SJSA1 (cell line): ENCODE data around the gene TENM4. TPM values are rescaled to one million over a fixed set of nuclear protein-coding genes. Genes with fewer than 3 reads are reported as not detected.
A peak's percentile ranks its signal among the peaks of the same experiment; 100 is the strongest.

Experiments
- DNase-seq, 2 experiments: peaks; one replicate each; pipeline ENCODE4 v3.0.0-alpha.2; 2015 to 2020; ENCODE audit warnings: low spot score in 2 of 2, low read depth in 1 of 2
- H3K27ac ChIP-seq: fragments of 250-450 bp; sonication (Bioruptor Pico); 2 replicates; pipeline ENCODE4 v1.5.1; 2020; ENCODE audit warnings: mild to moderate bottlenecking, moderate library complexity
- H3K27me3 ChIP-seq: fragments of 250-450 bp; sonication (Bioruptor Pico); replicated peaks from 2 replicates; pipeline ENCODE4 v1.5.1; 2020; ENCODE audit warnings: mild to moderate bottlenecking, moderate library complexity
- H3K36me3 ChIP-seq: fragments of 250-450 bp; sonication (Bioruptor Pico); 2 replicates; pipeline ENCODE4 v1.5.1; 2020; ENCODE audit warnings: mild to moderate bottlenecking
- H3K4me1 ChIP-seq: fragments of 250-450 bp; sonication (Bioruptor Pico); replicated peaks from 2 replicates; pipeline ENCODE4 v1.6.1; 2021; ENCODE audit warnings: mild to moderate bottlenecking
- H3K4me3 ChIP-seq: fragments of 250-450 bp; sonication (Bioruptor Pico); 2 replicates; pipeline ENCODE4 v1.5.1; 2020; ENCODE audit warnings: mild to moderate bottlenecking
- H3K9me3 ChIP-seq: fragments of 250-450 bp; sonication (Bioruptor Pico); replicated peaks from 2 replicates; pipeline ENCODE4 v1.5.1; 2020; ENCODE audit warnings: mild to moderate bottlenecking
- total RNA-seq: library from RNA; depleted of rRNA; stranded (reverse); fragments of >200 nt; shearing (Covaris generic); gene quantifications from 2 replicates; pipeline ENCODE4 v1.2.3, GENCODE V29; 2014

The TENM4 gene
- total RNA-seq, 1 experiment from 2014 or later = not detected

DNA sequence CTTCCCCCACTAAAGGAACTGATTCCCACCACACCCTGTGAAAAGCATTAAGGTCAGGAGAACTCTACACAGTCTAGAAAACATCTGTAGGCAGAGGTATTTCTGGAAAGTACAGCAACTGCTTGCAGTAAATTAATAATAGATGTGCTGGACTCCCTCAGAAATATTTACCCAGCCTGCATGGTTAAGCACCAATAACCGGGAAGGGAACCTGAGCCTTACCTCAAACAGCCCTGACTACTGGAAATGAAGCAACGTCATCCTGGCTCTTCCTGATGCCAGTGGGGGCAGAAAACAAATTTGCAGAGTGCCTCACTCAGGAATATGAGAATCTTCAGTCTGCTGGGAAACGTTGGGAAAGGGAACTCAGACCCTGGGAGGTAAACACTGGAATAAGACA is 318.1 kb downstream of the TENM4 start:
- no peak overlapping the region for H3K27ac ChIP-seq
- no peaks in the 10 kb centered on the region for H3K4me1 ChIP-seq
- H3K27me3 ChIP-seq = no peaks in the 10 kb centered on the region
- H3K9me3 ChIP-seq = no peaks in the 10 kb centered on the region
- H3K4me3 ChIP-seq = no peak overlapping the region
- no peaks in the 10 kb centered on the region for H3K36me3 ChIP-seq
- no peak for DNase-seq

- no peaks in the 10 kb centered on the region for H3K9me3 ChIP-seq
- H3K27me3 ChIP-seq = no peaks in the 10 kb centered on the region
- H3K27ac ChIP-seq = no peak overlapping the region
- no peaks in the 10 kb centered on the region for H3K36me3 ChIP-seq
- DNase-seq = no peak
- H3K4me3 ChIP-seq = no peak overlapping the region
- H3K4me1 ChIP-seq = no peaks in the 10 kb centered on the region
Measured at GRCh38 chr11:79121351-79121750, 319.5 kb downstream of the TENM4 start.

DNA sequence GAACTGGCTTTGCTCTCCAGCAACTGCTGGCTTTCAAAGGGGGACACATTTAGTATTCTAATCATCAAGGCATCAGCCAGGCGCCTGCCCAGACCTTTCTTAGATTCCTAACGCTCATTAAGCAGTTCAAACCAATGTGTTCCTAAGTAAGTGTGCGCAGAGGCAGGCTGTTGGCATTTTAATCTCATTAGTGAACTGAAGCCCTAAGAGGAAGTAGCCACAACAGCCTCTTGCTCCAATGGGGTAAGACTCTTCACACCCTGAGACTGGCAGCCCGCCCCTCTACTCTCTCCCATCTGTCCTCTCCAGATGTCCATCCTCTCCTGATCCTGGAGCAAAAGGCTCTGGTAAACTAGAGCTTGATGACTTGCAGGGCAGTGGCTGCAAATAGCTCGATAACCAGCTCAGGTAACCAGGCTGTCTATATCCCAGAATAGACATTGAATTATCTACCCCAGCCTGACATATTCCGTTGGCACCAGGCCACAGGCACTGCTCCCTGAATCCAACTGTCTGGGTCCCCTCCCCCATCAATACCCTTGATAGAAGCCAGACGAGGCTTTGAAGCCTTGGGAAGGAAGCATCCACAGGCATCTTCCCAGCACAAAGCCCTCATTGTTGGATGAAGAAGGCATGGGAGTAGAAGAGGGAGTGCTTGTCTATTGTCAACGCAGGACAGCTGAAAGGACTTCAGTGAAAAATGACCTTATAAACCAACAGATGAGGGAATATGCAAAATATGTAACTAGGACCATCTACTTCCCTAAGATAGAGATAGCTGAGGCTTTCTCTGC is 321.1 kb downstream of the TENM4 start:
- Histone ChIP-seq H3K4me3 (no peak overlapping the region), H3K27me3 (no peaks in the 10 kb centered on the region), H3K27ac (no peak overlapping the region), H3K36me3 (no peaks in the 10 kb centered on the region), H3K4me1 (no peaks in the 10 kb centered on the region), H3K9me3 (no peaks in the 10 kb centered on the region)
- DNase-seq = no peak

GRCh38 chr11:79117488-79117887 is 323.3 kb downstream of the TENM4 start:
- DNase-seq = no peak
- H3K4me3 ChIP-seq = no peak overlapping the region

DNA sequence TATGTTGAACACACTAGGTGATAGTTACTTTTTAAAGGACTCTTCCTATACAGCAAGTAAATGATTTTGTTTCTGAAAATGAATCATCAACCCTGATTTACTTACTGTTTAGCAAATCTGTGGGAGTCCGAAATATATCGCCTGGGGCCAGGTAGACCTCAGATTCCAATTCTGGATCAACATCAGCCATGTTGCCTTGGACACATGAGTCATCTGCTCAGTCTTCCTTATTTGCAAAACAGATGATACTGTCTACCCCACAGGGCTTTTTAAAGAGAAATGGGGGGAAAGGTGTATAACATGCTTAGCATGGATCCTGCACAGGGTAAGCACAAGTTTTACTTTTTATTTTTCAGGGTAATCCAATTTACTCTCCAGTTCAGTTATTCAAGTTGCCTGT is 324.2 kb downstream of the TENM4 start:
- no peaks in the 10 kb centered on the region for H3K4me1 ChIP-seq
- DNase-seq = no peak
- no peaks in the 10 kb centered on the region for H3K36me3 ChIP-seq
- no peaks in the 10 kb centered on the region for H3K27me3 ChIP-seq
- no peaks in the 10 kb centered on the region for H3K9me3 ChIP-seq
- H3K27ac ChIP-seq = no peak overlapping the region
- no peak overlapping the region for H3K4me3 ChIP-seq

More at GRCh38 chr11:79117488-79117887, 323.3 kb downstream of the TENM4 start:
- Histone ChIP-seq H3K4me1 (no peaks in the 10 kb centered on the region), H3K27me3 (no peaks in the 10 kb centered on the region), H3K9me3 (no peaks in the 10 kb centered on the region), H3K27ac (no peak overlapping the region), H3K36me3 (no peaks in the 10 kb centered on the region)

DNA sequence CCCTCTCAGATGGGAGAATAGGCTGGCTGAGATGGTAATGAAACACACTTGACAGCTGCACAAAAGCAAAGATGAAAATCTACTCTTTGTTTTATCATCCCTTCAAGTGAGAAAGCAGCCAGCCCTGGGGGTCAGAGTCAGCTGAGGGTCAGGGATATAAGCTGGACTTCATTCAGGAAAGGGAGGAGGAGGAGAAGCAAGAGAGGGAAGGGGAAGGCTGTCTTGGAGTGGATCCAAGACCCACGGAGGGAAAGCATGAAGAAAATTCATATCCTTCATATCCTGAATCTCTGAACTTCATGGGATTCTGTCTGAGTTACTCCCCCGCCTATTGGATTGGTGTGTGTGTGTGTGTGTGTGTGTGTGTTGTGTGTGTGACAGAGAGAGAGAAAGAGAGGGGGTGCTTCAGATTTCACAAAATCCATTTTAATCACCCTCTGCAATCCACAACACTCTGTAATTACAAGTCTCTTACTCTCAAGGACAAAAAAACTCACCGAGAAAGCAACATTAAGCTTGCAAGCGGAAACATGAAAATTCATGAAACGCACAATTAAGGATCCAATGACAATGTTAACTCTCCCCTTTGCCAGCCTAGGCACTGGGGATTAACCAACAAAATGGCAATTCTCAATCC is 327.7 kb downstream of the TENM4 start:
- Histone ChIP-seq H3K4me1 (no peaks in the 10 kb centered on the region), H3K4me3 (no peak overlapping the region), H3K27ac (no peak overlapping the region), H3K36me3 (no peaks in the 10 kb centered on the region), H3K9me3 (no peaks in the 10 kb centered on the region), H3K27me3 (no peaks in the 10 kb centered on the region)
- no peak for DNase-seq

DNA sequence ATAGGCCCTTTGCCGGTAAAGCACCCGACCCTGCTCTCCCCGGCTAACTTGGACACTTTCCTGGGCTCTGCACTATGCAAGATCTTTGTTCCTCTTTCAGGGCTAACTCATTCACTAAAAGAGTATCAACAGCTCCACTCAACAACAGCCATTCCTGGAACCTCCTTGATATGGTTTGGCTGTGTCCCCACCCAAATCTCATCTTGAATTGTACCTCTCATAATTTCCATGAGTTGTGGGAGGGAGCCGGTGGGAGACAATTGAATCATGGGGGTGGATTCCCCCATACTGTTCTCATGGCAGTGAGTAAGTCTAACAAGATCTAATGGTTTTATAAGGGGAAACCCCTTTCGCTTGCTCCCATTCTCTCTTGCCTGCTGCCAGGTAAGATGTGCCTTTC is 330.0 kb downstream of the TENM4 start:
- Histone ChIP-seq H3K9me3 (no peaks in the 10 kb centered on the region), H3K36me3 (no peaks in the 10 kb centered on the region), H3K27ac (no peak overlapping the region), H3K4me1 (no peaks in the 10 kb centered on the region), H3K27me3 (no peaks in the 10 kb centered on the region), H3K4me3 (no peak overlapping the region)
- no peak for DNase-seq

DNA sequence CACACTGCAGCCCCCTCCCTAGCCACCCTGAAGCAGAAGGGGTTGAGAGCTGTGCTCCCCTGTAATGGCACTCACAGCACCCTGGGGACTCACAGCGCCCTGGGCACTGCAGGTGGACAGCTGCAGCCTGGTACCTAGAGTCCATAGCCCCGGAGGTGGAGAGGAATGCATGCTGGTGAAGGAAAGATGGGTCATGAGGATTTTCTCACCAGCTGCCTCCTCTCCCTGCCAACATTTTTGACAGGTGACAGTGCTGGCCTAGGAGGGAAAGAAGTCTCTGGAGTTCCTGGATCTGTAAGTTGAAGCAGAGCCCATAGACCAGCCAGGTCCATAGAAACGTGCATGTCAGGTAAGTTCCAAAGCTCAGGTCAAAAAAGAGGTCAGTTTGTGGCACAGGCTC is 330.5 kb downstream of the TENM4 start:
- Histone ChIP-seq H3K4me3 (no peak overlapping the region), H3K27ac (no peak overlapping the region), H3K27me3 (no peaks in the 10 kb centered on the region), H3K9me3 (no peaks in the 10 kb centered on the region), H3K36me3 (no peaks in the 10 kb centered on the region), H3K4me1 (no peaks in the 10 kb centered on the region)
- no peak for DNase-seq

GRCh38 chr11:79108851-79109250 is 332.0 kb downstream of the TENM4 start:
- H3K4me3 ChIP-seq = no peak overlapping the region
- H3K9me3 ChIP-seq = no peaks in the 10 kb centered on the region
- H3K4me1 ChIP-seq = no peaks in the 10 kb centered on the region
- DNase-seq = no peak
- H3K36me3 ChIP-seq = no peaks in the 10 kb centered on the region
- H3K27ac ChIP-seq = no peak overlapping the region
- H3K27me3 ChIP-seq = no peaks in the 10 kb centered on the region

DNA sequence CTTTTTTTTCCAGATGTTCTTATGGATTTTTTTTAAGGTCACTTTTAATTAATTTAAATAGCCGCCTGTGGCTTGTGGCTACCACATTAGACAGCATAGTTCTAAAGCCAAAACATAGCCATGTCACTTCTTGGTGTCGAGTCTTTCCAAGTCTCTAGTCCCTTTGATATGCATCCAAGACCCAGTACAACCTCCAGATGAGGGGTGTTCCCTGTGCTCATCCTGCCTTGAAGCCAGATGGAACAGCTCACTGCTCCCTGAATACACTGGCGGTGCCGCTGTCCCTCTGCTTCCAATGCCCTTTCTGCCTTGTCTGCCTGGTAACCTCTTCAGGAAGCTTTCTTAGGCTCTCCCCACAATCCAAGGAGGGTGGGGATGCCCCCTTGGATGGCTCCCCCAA is 338.0 kb downstream of the TENM4 start:
- Histone ChIP-seq H3K27ac (no peak overlapping the region), H3K9me3 (no peaks in the 10 kb centered on the region), H3K4me3 (no peak overlapping the region), H3K27me3 (no peaks in the 10 kb centered on the region), H3K4me1 (no peaks in the 10 kb centered on the region), H3K36me3 (no peaks in the 10 kb centered on the region)
- no peak for DNase-seq

GRCh38 chr11:79101656-79102055 is 339.2 kb downstream of the TENM4 start:
- Histone ChIP-seq H3K4me1 (no peaks in the 10 kb centered on the region), H3K36me3 (no peaks in the 10 kb centered on the region), H3K4me3 (no peak overlapping the region), H3K27ac (no peak overlapping the region), H3K9me3 (no peaks in the 10 kb centered on the region), H3K27me3 (no peaks in the 10 kb centered on the region)
- DNase-seq = no peak

DNA sequence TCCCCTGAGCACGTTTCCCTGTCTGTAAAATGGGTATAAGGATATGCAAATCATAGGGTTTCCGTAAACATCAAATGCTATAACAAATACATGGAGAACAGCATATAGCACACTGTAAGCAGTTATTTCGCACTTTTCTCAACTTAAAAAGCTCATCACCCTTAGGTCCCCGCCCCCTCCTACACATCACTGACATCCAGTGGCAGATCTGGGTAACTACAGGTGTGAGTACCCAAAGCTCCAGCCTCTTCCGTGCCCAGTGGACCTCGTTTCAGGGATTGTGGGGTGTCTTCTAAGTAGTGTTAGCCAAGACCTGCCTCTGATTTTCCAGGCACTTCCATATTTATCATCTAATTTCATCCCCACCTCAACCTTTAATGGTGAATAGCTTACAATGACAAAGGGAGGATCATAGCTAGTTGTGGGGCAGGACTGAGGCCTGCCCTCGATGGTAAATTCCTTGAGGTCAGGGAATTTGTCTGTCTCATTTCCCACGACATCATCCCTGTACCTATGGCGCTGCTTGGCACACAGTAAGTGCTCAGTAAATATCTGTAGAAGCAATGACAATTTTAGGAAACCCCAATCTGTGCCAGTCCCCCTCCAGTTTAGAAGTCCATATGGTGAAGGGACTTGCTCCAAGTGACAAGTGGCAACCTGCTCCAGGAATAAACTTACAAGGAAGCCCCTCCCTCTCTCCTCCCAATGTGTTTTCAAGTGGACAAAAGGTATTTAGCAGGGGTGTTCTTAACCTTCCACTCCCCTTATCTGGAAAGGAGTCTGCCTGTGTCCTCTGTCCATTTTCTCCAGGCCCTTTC is 340.5 kb downstream of the TENM4 start:
- Histone ChIP-seq H3K4me3 (no peak overlapping the region), H3K27ac (no peak overlapping the region), H3K4me1 (no peaks in the 10 kb centered on the region), H3K27me3 (no peaks in the 10 kb centered on the region), H3K9me3 (no peaks in the 10 kb centered on the region), H3K36me3 (no peaks in the 10 kb centered on the region)
- DNase-seq = peak in 1 of 2 experiments; percentile 16

- Histone ChIP-seq H3K36me3 (no peaks in the 10 kb centered on the region), H3K9me3 (no peaks in the 10 kb centered on the region), H3K27ac (no peak overlapping the region), H3K4me3 (no peak overlapping the region), H3K27me3 (no peaks in the 10 kb centered on the region), H3K4me1 (no peaks in the 10 kb centered on the region)
- DNase-seq = no peak
Measured at GRCh38 chr11:79098146-79098545, 342.7 kb downstream of the TENM4 start.
